GM12878 (cell line): ENCODE data around the gene RABL3.
"Not testable (repeated sequence)": the region's sequence is repeated elsewhere in the genome, so short reads cannot be mapped to it uniquely, and the experiment has no call there.

Experiments used
- BRCA1 ChIP-seq: IDR thresholded peaks from 2 replicates; pipeline ENCODE4 v1.6.1; 2011; ENCODE audit warnings: low read depth, low read length, improper control_type of control experiment
- CTCF ChIP-seq, 3 experiments: IDR thresholded peaks in 2 of 3; conservative IDR thresholded peaks in 1 of 3; 2 replicates each; pipeline ENCODE4 v1.5.1; 2011; ENCODE audit warnings: low read depth in 3 of 3, low read length in 3 of 3, mild to moderate bottlenecking in 3 of 3, control low read depth in 2 of 3, moderate library complexity in 2 of 3, inconsistent platforms in 1 of 3, mixed read lengths in 1 of 3; ENCODE audit not compliant: control insufficient read depth in 2 of 3, insufficient read depth in 1 of 3; ENCODE audit errors: extremely low read depth in 1 of 3
- EZH2 ChIP-seq: IDR thresholded peaks from 2 replicates; pipeline ENCODE4 v1.6.1; 2012; ENCODE audit warnings: low read depth, mild to moderate bottlenecking, control low read depth, inconsistent platforms, low read length, borderline replicate concordance; ENCODE audit not compliant: control insufficient read depth
- JUND ChIP-seq: IDR thresholded peaks from 2 replicates; pipeline ENCODE4 v1.6.1; 2012; ENCODE audit warnings: low read depth, mild to moderate bottlenecking, low read length, improper control_type of control experiment, moderate library complexity
- RAD21 ChIP-seq: IDR thresholded peaks from 2 replicates; pipeline ENCODE4 v1.6.1; 2011; ENCODE audit warnings: mild to moderate bottlenecking, low read depth, low read length, moderate library complexity; ENCODE audit not compliant: insufficient read depth
- SREBF2 ChIP-seq: IDR thresholded peaks from 2 replicates; pipeline ENCODE4 v1.6.1; 2012; ENCODE audit warnings: mild to moderate bottlenecking, low read length
- ZNF24 ChIP-seq: fragments of 450-650 bp; IDR thresholded peaks from 2 replicates; pipeline ENCODE4 v1.6.1; 2017; ENCODE audit warnings: antibody characterized with exemption, mild to moderate bottlenecking

- TF ChIP-seq ZNF24; CTCF (IDR thresholded peaks at IDR 0.05 in 2 of 3, conservative IDR thresholded peaks at IDR 0.05 in 1 of 3; ENCODE audit: control insufficient read depth in 2 of 3, extremely low read depth in 1 of 3, insufficient read depth in 1 of 3, low read depth in 3 of 3, low read length in 3 of 3); JUND; EZH2; RAD21; SREBF2; BRCA1: not testable (repeated sequence)
Measured at GRCh38 chr3:120719167-120719834, 23.0 kb downstream of the RABL3 start.
